Right renal cortex interstitium (tissue), 3 donors: Measurements from ENCODE around the gene CDKN2B-AS1. TPM values are rescaled to one million over a fixed set of nuclear protein-coding genes. Genes with fewer than 3 reads are reported as not detected.

Experiments used
- DNase-seq, 3 donors: peaks; one replicate each; pipeline ENCODE4 v3.0.0-alpha.2; 2013; ENCODE audit warnings: low read depth in 3 of 3, low spot score in 2 of 3
- polyA plus RNA-seq, 3 donors: library from polyadenylated mRNA; unstranded; fragments of 120-200 nt; gene quantifications; one replicate each; pipeline ENCODE4 v1.2.1, GENCODE V29; 2013; ENCODE audit not compliant: insufficient read length in 3 of 3

CDKN2B-AS1 gene
- polyA plus RNA-seq, 3 donors = 0.10 to 0.14 TPM; not detected in 1

DNA sequence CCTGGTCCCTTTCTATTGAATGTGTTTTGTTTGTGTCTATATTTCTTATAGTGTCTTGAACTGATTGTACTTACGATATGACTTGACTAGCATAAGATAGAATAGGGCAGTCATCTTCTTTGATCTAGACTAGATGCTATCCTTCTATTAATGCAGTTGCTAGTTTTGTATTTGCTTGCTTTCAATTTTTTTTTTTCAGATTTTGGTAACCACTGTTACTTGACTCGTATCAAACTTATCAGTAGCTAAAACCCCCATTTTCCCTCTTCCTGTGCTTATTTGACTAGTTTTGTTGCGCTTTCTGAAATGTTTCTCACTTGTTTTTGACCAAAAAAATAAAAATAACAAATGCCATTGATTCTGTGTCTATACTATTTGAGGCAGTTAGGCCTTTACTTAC is 83.5 kb downstream of the CDKN2B-AS1 start:
- DNase-seq = no peak

DNA sequence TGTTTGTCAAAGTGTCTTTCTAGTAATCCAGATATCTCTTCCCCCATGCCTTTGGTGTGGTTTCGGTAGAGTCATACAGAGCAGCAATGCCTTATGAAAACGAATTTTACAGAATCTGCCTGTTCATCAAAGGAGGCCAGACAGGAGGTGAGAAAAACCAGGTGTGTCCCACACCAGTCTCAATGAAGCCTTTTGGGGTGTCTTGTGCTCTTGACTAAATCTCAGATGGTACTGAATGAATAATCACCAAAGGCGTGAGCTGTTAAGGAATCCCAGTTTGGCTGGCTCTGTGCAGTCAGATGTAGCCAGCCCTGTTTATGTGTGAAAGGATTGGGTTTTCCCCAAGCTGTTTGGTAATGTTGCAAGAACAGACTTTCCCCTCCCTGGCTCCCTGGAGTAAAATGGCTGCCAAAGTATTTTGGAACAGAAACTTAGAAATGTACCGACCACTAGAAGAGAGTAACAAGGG is 85.3 kb downstream of the CDKN2B-AS1 start:
- DNase-seq = no peak

DNA sequence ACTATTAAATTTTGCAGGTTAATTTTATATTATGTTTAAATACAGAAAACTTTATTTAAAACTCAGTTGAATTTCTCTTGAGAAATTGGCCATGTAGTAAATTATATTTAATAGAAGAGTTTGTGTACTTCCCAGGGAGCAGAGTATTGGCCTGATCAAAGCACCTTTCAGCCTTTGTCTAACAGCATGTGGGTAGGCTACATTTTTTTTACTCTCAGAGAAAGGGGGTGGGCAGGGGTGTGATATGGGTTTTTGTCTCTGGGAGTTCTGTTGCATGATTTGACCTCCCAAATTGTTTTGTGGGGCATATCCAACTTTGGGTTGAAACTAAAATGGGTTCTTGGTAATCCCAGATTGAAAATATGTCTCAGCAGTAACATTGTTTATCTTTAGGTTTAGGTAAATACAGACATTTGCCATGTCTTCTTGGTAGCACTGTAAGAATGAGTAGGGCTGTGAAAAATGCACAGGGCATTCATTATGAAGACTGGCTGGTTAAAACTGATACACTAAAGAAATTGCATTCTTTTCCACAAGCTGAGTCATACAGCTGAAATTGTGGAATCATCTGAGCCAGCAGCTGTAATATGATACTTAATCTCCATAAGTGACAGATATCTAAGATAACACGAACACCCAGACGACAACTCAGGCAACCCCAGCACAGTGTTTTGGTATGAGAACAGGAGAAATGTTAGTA is 89.9 kb downstream of the CDKN2B-AS1 start:
- no peak for DNase-seq

DNA sequence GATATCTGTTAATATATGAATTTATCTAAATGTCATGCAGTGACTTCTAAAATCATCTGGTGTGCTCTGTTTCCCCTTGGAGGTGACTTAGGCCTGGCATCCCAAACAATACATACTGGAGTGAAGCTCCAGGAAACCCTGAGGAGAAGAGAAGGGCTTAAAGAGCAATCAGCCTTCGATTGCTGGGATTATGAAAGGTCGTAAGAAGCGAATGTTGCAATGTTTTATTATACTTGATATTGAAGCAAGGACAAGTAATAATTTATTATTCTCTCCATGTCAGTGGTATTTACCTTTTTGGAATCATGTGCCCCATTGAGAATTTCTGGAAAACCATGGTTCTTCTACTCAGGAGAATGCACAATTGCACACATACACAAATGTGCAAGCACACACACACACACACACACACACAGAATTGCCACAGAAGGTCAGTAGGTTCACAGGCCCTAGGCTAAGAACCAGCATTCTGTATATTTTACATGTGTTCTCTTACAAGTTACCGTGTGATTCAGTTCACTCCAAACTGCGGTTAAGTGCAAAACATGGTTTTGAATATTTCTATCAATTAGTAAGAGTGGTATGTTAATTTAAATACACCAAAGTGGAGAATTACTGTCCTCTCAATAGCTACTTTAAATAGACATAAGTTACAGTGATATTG is 93.6 kb downstream of the CDKN2B-AS1 start:
- no peak for DNase-seq

DNA sequence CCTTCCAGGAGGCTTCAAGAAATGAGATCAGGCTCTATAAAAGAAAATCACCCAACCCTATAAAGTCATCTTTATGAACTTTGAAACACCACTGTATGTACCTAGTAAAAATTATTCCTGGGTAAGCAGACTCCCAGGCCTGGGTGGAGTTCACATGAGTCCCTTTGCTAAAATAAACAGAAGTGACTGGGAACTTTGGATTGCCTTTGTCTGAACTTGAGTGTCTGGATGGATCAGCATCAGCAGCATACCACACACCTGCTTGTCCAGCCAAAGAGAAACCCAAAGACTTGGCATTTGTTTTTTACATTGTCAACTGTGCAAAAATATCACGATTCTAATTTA is 94.1 kb downstream of the CDKN2B-AS1 start:
- no peak for DNase-seq

DNA sequence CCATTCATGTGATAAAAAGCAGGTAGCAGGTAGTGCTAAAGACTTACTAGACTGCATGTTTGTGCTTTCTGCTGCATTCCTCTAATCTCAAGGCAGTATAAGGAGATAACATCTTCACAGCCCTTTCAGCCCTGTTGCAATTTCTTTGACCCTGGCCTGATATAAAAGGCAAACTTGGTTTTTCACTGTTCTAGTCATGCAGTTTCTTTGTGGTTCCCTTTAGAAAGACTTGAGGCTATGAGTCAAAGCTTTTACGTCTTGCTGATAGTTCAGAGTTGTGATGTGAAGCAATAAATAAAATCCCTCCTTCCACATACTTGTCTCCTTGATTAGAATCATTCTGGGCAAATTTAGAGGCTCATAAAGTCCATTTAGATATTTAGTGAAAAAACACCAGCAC is 103.1 kb downstream of the CDKN2B-AS1 start:
- DNase-seq = no peak

DNA sequence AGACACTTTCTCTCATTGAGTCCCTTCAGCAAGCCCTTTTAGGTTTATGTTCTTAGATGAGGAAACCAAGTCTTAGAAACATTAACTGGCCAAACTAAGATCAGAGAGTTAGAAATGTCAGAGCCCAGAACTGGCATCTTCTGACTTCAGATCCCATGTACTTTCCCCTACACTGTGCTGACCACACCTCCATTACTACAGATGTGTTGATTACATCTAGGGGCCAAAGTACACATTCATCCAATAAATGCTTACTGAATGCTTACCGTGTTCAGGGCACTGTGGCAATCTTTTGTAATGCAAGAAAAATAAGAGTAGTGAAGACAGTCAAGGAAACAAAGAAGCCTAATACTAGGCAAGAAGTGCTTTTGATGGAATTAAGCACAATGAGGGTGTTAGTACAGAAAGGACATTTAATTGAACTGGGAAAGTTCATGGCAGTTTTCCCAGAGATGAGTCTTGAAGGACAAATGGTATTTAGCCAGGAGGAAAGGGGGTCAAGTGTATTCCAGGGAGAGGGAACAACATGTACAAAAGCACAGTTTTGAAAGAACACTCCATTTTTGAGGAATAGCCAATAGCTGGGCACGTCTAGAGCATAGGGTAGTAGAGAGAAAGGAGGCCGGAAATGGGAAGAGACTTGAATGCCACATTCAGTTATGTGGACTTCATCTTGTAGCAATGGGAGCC is 104.2 kb downstream of the CDKN2B-AS1 start:
- DNase-seq = no peak

DNA sequence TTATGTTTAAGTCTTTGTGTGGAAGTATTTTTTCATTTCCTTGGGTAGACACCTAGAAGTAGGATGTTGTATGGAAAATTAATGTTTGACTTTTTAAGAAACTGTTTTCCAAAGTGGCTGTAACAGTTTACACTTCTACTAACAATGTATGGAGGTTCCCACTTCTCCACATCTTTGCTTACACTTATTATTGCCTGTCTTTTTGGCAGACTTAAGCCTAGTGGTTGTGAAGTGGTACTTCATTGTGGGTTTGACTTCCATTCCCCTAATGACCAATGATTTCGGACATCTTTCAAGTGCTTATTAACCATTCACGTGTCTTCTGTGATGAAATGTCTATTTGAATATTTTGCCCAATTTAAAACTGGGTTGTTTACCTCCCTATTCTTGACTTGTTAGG is 106.0 kb downstream of the CDKN2B-AS1 start:
- DNase-seq = no peak

DNA sequence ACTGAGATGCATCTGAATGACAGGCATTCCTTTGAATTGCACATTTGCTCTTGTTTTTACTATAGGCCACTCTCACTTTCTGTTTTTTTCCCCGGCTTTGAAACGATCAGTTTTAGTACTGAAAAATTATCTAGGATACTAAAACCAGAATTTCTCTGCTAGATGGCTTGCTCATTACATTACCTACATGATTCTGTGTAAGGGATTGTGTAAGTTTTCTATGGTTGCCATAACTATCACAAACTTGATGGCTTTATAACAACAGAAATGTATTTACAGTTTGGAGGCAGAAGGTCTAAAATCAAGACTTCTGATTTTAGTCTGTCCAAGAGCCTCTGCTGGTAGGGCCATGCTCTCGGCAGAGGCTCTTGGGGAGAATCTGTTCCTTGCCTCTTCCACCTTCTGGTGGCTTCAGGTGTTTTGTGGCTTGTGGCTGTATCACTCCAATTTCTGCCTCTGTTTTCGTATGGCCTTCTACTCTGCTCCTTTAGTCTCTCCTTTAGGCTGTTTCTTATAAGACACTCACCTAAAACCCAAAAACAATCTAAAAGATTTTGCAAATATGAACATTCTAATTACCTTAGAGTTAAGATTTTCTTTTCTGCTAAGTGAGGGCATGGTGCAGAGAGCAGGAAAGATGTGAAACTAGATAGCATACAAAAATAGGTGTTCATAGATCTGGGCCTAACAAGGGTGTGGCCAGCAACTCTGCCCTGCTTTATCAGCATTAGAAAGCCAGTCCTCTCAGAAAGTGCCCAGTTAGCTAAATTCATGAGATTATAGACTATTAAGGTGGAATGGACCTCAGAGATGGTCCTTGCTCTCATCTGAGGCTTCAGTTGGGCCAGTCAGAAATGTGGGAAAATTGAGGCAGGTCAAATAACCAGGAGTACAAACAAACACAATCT is 107.8 kb downstream of the CDKN2B-AS1 start:
- no peak for DNase-seq

DNA sequence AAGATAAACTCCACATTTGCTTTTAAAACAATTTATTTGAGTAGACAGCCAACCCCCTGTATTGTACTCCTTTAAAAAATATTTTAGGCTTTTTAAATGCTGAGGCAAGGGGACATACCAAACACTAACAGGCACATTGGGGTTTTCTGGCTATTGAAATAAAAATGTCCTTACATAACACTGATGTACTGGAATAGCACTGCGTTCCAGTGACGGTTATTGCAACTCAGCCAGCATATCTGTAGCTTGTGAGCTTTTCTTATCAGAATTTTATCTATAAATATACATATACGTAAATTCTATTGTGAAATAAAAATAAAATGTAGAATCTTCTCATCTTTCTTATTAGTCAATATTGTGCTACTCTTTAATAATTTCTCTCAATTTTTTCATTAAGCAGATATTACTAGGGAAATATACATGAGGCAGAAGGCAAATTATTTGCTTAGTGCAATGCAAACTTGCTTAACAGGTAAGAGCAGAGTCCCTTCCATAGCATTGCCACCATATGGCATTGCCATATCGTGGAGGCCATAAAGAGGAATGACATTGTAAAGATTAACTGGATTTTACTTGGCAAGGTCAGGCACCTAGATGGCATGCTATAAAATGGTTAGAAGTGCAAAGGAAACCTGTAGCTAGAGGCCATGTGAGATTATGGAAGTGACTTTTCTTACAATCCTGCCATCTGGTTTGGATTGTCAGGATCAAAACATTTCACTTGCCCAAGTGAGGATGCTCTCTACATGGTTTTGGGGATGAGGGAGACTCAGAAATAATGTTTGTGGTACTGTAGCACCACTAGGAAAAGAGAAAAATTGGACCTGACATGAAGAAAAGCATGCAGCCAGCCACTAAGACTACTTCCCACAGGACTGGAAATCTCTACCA is 109.3 kb downstream of the CDKN2B-AS1 start:
- DNase-seq = no peak

DNA sequence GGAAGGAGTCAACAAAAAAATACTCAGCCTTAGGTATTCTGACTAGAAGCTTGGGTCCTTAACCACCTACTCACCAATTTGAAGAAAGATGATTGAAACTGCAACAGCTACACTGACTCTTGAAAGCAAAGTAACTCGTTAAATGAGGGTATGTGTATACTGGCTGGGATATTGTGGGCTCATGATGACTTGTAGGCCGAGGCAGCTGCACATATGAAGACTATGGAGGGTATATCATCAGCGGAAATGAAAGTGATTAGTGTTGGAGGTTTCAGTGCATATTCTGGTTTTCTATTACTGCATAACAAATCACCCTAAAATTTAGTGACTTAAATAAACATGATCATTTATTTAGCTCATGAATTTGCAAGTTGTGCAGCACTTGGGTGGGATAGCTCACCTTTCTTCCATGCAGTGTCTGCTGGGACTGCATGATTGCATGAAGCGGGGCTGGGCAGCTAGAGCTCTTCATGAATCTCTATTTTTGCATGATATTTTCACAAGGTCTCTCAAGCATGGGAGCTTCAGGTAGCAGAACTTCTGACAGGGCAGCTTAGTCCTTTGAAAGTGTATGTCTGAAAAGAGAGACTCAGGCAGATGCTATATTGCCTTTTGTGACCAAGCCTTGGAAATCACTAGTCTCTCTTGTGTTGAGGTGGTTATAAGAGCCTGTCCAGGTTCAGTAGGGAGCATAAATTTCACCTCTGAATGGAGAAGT is 110.6 kb downstream of the CDKN2B-AS1 start:
- no peak for DNase-seq

DNA sequence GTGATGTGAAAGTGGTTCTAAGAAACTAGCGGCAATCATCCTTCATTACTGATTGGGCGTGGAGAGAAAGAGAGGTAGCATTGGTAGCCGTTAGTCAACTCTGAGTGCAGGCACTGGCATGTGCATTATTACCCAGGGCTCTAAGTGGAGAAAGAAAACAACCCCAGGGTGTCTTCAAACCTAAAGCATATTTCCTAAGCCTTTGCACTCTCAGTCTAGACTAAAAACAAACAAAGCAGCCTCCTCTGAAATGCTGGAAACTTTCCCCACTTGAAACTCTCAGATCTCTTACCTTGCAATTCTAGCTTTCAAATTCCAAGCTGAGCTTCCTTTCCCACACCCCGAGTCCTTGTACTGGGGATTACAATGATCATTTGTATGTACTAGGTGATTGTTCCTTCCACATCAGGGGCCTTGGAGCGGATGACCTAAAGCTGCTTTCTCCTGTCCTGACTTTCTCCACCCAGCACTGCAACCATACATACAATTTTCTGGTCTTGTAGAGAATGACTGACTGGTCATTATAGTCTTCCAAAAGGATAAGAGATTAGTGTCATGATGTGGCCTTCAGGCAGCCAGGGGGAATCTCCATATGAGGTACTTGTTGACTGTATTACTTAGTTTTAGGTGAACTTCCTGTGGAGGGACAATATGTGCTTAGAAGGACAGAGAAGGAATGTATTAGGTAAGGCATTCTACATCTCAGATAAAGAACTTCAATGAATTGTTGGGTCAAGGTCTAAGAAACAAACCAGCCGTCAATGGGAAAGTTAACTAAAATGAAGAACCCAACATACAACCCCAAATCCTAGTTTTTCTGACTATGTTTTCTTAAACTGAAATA is 112.8 kb downstream of the CDKN2B-AS1 start:
- DNase-seq = no peak

DNA sequence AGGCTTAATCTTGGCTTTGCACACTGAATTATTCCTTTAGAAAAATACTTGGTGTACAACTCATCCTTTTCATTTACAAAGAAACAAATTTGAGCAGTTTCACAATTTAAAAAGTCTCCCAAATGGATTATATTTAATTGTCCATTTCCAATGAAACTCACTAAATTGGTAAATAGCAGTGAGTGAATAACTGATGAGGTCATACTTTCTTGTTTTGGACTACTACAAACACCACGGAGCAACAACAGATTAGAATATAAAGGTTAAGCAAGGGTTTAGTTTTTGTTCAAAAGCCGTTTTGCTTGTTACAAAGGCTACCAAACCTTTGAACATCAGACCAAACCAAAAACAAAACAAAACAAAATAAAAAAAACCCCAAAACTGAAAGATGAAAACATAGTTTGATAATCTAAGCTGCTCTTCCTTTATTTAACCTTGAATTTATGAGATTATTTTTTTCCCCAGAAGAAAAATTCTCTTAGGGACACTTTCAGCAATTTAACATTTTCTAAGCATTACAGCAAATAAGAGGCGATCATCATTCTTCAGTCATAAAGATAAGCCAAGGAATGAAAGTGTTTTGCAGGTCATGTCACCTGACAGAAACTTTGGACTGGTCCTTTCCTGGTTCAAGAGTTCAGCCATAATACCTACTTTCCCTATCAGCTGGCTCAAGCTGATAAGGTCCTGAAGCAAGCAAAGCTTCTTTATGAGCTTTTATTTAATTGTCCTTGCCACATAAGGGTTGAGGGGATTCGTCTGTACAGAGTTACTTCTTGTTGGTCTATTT is 114.2 kb downstream of the CDKN2B-AS1 start:
- no peak for DNase-seq

DNA sequence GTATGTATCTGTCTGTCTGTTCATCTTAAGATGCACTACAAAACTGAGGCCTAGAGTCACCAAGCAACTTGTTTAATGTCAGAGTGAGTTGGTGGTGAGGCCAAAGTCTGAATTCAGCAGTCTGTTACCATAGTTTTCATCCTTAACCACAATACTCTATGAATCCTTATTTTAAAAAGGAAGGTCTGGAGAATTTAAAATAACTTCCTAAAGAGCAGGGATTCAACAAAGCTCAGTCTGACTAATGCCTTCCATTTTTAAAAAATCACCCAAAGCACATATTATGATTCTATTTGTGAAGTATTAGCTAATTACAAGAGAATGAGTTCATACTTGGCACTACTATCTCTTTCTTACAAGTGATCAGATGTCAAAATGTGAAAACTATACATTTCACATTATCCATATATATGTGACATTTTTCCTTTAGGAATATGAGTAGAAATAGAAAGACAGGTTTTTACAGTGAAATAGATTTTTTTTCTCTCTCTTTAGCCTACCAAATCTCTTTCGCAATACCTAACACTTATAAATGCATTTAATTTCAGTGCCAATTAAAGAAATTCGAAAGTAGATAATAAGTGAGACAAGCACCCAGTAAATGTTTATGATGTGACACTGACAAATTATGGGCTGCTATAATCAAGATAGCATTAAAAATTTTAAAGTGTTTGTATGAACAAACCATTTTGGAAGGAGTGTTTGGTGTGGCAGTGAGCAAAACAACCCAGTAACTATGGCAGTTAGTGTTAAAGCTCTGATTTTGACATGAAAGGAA is 116.8 kb downstream of the CDKN2B-AS1 start:
- DNase-seq = no peak

DNA sequence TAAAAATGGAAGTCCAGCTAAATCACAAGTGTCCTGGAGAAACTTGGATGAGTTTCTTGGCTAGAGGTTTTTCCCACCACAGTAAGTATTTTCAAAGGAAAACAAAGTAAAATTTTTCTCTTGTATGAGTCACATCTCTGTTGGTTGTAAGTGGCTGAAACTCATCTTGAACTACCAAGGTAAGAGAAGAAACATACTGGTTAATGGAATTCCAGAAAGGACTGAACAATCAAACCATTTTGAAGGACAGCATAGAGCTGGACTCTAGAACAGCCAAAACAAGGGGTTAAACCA is 117.3 kb downstream of the CDKN2B-AS1 start:
- DNase-seq = no peak

DNA sequence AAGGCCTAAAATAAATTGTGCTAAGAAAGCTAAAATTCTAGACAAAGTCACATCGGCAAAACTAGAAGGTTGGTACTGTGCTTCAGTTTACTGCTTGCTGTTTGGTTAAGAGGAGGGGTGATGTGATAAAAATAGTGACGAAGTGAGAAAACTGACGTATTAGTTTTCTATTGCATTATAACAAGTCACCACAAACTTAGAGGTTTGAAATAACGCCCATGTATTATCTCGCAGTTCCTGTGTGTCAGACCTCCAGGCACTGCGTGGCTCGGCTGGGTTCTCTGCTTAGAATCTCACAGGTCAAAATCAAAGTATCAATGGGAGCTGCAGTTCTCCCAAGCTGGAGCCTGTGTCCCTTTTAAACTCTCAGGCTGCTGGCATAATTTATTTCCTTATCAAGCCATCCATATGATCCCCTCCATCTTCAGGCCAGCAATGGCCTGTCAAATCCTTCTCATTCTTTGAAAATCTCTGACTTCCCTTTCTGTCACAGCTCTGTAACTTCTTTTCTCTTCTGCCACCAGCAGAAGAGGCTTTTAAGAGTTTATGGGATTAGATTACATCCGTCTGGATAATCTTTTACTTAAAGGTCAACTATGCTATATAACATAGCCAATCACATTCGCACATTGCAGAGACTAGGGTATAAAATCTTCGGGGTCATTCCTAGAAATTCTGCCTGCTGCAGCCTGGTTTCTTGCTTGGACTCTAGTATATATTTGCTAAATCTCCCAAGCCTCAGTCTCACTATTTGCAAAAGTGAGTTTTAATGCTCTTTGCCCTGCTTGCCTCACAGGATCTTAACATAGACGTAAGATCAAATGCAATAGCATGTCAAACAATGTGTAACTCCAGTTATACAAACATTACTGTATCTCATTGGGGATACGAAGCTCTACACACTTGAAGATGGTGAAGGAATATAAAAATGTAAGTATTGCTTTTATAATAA is 118.6 kb downstream of the CDKN2B-AS1 start:
- DNase-seq = no peak
